LNCaP clone FGC (cell line): ENCODE data around the gene BHLHE23.

ENCODE experiments used
- DNase-seq: peaks from one replicate; pipeline ENCODE4 v3.0.0-alpha.2; 2011; ENCODE audit warnings: low read depth
- H3K4me3 ChIP-seq: 2 replicates; pipeline ENCODE4 v1.5.1; 2011; ENCODE audit warnings: mild to moderate bottlenecking, low read depth, low read length, control low read depth
- CTCF ChIP-seq: IDR thresholded peaks from 2 replicates; pipeline ENCODE4 v1.5.1; 2012; ENCODE audit warnings: mild to moderate bottlenecking; ENCODE audit not compliant: control insufficient read depth, insufficient read depth; ENCODE audit errors: extremely low read depth

BHLHE23 gene

GRCh38 chr20:63011798-63012197 is 5.0 kb upstream of the BHLHE23 start:
- peak; percentile 30 for DNase-seq
- TF ChIP-seq CTCF = no peak
- H3K4me3 ChIP-seq = no peak overlapping the region

GRCh38 chr20:63009988-63010769 is 3.4 kb upstream of the BHLHE23 start:
- H3K4me3 ChIP-seq = no peak overlapping the region
- no peak for DNase-seq
- TF ChIP-seq CTCF = no peak

- peak; percentile 94 for TF ChIP-seq CTCF
- no peak for DNase-seq
- H3K4me3 ChIP-seq = no peak overlapping the region
Observed at GRCh38 chr20:63009045-63009961, 2.5 kb upstream of the BHLHE23 start.

GRCh38 chr20:63008541-63009044 is 1.8 kb upstream of the BHLHE23 start:
- H3K4me3 ChIP-seq = no peak overlapping the region
- no peak for TF ChIP-seq CTCF
- DNase-seq = no peak

GRCh38 chr20:63007646-63008488 is 1.1 kb upstream of the BHLHE23 start:
- H3K4me3 ChIP-seq = no peak overlapping the region
- no peak for TF ChIP-seq CTCF
- DNase-seq = no peak

GRCh38 chr20:63007360-63007645 is 539 bp upstream of the BHLHE23 start:
- DNase-seq = no peak
- TF ChIP-seq CTCF = no peak
- no peak overlapping the region for H3K4me3 ChIP-seq
